ENCODE measurements around the gene MGLL.
"Not testable (repeated sequence)": the region's sequence is repeated elsewhere in the genome, so short reads cannot be mapped to it uniquely, and the experiment has no call there.

MGLL gene

DNA sequence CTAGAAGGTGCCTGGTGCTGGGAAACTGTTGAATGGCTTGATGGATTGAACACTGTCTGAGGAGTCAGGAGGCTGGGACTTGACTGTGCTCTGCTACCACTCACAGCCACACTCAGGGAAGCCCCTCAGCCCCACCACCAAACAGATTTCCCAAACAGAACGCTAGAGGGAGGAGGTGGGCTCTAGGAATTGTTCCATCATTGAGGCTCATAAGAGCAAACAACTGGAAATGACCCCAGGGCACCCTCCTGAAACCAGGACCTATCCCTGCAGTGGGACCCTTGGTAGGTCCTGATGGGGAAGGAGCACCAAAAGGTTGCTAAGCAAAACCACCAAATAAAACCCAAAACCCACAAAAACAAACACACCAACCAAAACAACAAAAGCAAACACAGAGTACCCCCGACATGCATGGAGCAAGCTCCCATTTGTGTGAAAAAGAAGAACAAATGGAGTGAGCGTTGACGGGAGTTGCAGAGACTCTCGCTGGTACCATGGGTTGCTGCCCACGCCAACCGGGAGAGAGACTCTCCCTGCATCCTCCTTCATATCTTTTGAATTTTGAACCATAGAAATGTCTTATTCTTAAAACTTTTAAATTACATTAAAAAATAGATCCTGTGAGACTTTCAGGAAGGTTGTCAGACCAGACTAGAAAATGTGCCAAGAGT lies 103.9 kb downstream of the MGLL start:
- no peak for DNase-seq

DNA sequence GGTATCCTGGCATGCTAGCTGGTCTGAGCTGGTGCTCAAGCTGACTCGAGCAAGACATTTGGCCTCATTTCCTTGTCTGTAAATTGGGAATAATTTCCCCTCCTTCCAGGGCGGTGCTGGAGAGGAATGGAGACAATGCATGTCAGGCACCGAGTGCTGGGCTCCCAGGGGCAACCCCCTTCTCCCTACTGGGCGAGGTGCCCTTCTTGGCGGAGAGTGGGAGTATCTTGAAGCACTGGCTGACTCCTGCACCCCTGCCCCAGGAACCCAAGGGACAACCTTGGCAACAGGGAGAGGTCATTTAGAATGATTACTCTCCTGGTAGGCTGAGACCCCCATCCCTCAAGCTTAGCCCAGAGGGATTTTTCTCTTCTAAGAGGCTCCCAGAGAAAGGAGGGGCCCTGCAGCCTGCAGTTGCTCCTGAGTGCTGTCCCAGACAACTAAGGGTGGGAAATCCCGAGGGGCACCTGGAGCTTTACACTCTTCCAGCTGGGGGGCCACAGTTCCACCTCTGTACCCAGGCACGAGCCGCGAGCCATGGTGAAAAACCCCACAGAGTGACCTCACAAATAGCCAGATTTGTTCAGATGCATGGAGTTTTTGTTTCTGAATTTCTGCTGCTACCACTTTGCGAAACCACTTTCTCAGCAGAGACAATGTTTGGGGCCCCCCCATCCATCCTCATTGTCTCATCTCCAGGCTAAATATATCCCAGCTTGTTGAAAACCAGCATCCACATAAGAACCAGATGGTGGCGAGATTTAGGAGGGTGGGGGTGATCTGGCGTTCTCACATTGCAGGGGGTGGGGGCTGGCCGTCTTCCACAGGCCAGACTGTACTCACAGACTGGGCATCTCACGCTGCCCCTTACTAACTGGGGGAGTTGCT lies 104.7 kb downstream of the MGLL start:
- no peak for DNase-seq

DNA sequence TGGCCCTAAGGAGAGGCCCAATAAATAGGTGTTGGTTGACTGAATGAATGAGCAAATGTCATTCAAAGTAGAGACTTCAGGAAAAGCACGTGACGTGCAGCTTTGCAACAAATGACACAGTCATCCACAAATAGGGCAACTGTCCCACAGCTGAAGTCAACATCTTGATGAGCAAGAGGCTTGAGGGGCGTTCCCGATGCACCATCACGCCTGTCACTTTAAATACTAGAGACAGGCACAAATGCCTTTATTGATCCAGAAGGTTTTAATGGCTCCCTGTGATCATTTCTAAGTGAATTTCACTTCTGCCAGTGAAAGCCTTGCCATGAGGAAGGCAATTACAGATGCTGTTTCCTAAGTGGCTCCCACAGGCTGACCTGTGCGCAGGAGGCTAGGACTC lies 105.9 kb downstream of the MGLL start:
- DNase-seq: no peak

DNA sequence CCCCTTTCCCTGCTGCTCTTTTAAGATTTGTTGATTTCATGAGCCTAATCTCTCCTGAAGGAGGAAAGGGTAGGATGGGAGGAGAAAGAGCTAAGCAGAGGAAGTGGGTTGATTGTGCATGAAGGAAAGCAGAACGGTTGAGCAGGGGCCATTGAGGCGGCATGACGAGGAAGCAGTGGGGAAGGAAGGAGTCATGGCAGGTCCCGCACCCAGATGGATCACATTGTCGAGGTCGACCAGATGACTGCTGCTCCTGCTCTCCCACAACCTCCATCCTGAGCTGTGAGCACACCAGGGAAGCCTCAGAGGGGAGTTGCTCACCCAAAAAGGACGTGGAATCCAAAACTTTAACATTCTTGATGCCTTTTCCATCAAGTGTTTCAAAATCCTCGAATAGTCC lies 106.8 kb downstream of the MGLL start:
- no peak for DNase-seq

DNA sequence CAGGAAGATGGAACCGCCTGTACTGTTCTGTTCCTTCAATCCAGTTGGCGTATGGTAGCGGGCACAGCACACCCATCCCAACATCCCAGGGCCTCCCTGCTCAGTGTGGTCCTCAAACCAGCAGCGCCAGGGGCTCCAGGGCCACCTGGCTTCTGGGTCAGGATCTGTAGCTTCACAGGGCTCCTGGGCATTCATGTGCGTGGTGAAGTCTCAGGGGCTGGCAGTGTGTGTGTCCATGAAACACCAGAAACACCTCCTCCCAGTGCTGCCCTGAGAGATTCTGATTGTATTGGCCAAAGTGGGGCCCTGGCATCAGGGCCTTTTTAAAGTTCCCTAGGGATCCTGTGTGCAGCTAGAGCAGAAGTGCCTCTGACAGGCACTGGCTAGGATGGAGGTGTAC lies 107.4 kb downstream of the MGLL start:
- no peak for DNase-seq

DNA sequence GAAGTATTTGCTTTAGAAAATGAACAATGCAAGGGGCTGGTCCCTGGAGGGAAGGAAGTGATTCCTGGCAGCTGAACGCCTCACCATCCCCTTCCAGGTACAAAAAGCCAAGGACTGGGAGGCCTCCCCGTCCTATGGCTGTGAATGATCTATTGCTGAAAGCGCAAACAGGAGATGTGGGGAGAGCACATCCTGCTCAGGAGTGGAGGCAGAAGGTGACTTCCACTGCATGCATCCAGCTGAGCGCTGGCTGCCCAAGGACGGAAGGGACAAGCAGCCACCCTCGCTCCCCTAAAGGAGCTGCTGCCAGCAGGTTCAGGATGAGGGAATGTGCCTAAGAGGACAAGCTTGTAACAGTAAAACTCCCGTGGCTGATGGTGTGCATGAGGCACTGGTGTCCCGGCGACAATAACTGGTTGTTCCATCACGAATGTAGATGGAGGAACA lies 108.2 kb downstream of the MGLL start:
- peak; percentile 38 for DNase-seq

DNA sequence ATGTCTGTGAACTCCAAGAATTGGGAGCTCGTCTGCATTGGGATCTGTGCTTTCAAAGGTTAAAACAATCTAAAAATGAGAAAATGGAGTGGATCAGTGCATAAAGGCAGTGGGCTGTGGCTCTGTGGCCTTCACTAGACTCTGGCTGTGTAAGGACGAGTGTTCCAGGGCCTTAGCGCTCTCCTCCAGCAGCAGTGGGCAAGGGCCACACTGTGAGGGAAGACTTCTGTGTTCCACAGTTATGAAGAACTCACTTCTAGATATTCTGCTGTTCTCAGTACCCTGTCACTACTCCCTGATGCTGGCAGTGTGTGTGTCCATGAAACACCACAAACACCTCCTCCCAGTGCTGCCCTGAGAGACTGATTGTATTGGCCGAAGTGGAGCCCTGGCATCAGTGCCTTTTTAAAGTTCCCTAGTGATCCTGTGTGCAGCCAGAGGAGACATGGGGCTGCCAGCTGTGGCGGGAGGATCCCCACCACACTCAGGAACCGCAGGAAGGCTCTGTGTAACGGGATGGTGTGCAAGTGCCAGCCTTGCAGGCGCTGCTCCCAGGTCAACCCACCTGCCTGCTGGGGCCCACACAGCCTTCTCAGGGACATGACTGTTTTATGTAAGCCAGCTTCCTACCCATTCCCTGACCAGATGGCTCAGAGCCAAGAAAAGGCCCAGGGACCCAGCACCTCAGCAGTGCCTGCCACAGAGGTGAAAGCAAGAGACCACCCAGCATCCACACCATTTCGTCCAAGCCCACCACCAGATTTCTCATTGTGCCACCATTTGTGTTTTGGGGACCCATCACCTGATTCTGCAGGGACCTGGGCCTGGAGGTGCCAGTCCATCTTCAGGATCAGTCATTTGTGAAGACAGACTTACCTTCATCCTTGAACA lies 109.2 kb downstream of the MGLL start:
- no peak for DNase-seq

DNA sequence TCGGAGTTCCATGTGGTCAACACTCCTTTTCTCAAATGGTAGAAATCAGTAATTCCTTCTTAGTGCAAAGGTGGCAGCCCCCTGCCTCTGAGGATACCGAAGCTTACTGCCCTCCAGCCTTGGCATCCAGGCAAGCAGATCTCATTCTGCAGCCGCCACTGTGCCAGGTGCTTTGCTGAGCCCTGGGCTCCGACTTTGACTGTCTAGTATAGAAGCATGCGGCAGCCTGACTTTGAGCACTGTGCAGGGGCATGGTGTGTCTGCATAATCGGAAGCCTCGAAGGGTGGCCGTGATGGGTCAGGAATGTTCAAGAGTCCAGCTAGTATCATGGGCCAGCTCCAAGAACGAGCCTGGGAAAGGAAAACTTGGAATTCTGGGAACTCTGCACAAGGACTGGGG lies 109.9 kb downstream of the MGLL start:
- no peak for DNase-seq

DNA sequence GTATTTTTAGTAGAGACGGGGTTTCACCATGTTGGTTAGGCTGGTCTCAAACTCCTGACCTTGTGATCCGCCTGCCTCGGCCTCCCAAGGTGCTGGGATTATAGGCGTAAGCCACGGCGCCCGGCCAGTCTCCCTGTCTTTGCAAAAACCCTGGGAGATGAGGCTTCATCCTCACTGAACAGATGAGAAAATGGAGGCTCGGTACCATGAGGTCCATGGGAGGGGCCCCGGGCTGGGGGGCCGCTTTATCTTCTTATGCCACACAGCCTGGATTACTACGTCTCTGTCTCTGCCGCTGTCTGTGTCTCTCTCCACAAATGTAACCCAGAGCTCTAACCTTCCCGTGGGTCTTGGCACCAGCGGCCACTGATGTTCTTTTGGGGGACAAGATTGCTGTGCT lies 110.4 kb downstream of the MGLL start:
- DNase-seq: no peak

DNA sequence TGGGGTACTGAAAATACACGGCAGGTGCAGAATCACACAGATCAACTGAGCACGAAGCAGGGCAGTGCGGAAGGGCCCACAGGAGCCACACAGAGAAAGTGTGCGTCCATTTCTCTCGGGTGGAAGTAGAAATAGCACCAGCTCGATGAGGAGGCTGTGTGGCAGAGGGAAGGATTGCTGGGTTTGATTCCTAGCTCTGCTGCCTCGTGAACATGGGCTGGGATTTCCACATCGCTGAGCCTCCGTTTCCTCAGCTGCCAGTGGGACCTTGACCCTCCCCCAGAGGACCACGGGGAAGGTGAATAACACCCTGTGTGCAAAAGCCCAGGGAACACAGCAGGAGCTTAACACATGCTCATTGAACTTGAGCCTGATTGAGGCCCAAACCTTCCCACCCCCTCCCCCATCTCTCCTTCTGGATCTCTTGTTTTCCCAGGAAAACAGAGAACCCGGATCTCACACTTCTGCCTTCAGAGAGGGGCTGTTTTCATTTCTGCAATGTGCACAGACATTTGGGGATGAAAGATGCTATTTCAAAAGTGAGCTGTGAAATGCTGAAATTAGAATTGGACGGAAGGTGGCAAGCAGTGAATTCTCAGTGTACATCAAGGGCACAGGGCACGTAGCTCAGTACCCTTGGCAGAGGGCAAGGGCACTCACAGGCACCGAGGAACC lies 111.2 kb downstream of the MGLL start:
- DNase-seq: no peak

DNA sequence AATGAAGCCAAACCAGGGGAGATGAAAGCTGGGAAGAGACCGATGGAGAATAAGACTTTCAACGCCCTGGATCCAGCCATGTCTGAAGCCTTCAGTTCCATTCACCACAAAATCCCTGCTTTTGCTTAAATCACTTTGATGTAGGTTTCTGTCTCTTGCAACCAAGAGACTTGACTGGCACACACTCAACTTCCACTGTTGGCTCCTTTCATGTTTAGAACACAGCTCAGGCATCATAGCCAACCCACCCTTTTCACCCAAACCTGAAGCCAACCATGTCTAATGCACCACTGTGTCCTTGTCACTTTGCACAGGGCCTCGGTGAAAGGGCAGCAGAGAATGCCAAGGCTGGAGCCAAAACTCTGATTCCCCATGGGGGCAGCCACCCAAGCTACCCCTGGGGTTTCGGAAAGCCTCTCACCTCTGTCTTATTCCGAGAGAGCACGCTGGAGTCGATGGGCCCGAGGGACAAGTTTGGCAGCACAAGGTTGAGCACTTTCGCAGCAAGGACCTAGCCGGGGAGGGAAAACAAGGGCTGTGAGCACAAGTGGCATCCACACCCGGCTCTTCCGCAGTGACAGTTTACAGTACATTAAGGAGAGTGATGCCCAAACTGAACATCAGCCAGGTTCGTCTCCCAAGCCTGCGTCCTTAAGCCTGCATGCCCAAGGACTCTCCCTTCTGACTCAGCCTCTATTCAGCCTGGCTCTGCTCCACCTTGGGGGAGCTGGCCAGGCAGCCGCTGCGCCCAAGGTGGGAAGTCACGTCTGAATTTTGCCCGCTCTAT lies 112.0 kb downstream of the MGLL start:
- no peak for DNase-seq

DNA sequence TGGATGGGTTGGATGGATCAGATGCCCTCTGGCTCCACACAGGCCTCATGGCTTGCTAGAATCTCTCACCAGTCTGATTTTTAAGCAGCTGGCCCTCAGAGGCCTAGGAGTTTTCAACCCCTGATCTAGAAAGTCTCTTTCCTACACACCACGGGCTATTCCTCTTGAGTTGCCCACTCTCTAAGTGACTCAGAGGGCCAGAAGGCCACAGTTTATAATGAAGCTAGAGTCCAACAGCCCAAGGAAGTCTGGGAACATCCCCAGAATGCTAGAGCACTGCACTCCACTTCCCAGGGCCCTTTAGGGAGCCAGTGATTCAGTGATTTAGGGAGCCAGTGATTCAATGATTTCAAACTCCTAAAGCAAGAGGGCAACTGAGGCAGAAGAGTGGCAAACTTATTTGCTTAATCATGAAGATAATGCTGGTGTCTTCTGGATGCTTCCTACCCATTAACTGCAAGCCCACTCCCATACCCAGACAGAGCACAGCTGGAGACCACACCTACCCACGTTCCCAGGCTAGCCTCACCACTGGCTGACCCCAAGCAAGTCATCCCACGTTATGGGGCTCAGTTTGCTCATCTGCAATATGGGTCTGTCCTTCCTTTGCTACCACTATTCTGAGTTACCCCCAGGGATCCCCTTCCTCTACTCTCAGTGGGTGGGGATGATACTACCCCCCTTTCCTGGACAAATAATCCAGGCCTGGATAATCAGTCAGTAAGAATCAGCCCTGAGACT lies 112.8 kb downstream of the MGLL start:
- DNase-seq: no peak

DNA sequence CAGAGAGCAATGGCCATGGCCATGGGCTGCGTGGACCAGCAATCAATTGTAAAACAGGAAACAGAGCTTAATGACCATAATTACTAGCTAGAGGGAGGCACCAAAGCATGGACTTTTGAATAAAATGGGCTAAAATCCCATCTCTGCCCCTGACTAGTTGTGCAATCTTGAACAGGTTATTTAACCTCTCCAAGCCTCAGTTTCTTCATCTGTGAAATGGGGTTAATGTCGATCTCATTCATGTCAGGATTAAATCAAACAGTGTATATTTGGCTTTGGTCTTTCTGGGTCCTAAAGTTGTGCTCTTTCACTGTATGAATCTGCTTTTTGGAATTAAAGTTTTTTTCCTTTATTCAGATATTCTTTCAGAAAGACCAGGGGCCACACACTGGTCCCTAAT lies 113.5 kb downstream of the MGLL start:
- DNase-seq: no peak

DNA sequence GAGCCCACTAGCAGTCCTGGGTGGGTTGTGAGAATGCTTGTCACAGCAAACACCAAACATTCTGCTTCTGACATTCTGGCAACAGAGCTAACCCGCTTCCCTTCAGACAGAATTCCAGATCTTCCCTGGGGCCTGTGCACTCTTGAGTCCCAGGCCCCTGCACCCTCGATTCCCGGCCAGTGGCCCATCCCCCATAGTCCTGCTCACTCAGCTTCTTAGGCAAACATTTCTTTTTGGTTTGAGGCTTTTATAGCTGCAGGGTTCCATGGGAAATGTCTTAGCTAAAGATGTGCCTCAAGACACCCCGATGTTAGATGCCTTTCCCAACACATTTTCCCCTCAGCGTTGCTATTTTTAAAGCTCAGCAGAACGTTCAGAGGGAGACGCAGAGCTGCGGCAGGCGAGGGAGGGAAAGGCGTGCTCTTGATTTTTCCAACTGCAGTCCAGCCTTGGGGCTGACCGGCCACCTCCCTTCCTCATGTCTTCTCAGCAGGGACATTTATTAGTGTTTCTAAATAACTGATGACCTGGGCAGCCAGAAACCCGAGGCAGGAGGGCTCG lies 114.4 kb downstream of the MGLL start:
- no peak for DNase-seq

DNA sequence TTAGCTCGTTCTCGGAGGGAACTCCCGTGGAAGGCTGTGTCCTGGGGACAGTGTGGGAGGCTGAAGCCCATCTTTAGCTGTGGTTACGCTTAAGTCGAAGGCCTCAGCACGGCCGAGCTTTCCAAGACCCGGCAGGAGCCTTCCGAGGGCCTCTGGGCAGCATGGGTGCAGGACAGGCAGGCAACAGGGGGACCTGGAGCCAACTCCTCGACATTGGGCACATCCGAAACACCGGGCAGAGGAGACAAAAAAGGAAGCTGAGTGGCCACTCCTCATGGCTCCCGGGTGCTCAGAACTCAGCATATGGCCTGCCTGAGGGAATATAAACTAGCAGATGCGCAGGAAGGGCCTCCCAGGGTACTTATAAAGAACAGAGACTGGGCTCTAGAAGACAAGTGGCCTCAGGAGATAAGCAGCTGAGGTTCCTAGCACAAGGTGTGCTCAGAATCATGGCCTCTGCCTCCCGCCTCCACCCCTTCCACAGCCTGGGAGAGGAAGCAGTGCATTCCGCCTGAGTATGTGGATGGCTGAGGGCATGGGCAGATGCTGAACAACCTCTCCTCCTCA lies 115.4 kb downstream of the MGLL start:
- DNase-seq: no peak

DNA sequence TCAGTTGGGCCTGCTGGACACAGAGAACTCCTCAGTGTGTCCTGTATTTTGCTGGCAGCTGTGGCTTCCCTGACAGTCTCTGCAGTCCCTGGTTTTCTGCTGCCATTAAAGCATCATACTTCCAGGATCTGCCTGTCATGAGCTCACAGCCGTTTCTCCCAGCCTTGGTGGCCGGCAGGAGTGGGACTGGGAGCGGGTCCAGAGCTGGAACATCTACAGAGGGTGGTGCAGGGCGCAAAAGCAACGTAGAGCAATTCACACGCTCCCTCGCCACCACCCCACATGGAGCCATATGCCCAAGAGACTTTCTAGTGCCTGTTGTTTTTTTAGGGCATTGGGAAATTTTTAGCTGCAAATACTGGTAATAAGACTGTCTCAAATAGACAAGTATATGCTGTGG lies 116.0 kb downstream of the MGLL start:
- no peak for DNase-seq

DNA sequence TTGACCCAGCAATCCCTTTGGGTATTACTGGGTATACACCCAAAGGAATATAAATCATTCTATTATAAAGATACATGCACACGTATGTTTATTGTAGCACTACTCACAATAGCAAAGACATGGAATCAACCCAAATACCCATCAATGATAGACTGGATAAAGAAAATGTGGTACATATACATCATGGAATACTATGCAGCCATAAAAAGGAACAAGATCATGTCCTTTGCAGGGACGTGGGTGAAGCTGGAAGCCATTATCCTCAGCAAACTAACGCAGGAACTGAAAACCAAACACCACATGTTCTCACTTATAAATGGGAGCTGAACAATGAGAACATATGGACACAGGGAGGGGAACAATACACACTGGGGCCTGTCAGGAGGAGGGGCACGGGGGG lies 117.5 kb downstream of the MGLL start:
- not testable (repeated sequence) for DNase-seq

DNA sequence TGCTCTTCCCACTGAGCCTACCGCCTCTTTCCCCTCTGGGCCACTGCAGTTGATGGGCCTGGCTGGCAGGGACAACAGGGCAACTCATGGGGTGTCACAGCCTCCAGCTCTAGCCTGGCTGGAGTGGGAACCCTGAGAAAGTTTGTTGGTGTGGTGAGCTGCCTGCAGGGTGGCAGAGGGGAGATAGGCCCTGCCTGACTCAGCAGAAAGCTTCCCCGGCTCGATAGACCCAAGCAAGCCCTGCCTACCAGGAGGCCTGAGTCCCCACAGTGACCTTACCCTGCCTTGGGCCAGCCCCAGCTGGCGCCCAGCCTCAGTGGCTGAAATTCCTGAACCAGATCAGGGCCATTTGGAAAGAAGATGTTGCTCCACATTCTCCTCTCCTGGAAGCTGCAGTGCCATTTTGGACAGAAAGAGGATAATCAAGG lies 120.2 kb downstream of the MGLL start:
- DNase-seq: no peak

DNA sequence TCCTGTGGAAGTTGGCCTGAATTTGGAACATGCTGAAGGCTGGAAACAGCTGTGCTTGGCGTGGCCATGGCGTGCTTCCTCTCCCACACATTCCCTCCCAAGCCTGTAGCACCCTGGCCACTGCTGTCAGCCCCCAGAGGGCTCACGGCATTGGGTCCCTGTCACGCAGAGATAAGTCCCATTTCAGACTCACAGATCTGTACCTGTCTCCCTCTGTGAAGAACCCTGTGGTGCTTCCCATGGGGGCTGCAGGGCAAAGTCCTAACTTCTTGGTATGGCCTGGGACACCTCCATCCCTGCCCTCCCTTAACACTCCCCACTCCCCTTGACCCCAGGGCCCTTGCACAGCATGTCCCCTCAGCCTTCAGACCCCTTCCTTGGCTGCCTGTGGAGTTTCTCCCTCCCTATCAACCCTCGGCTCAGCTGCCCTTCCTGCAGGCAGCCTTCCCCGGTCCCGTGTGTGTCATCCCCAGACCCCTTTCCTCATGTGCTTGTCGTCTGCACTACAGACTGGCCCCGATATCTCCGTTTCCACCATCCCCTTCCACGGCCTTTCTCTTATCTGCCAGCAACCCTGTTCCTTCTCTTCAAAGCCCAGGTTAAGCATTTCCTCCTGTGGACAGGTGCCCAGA lies 120.9 kb downstream of the MGLL start:
- DNase-seq: no peak

DNA sequence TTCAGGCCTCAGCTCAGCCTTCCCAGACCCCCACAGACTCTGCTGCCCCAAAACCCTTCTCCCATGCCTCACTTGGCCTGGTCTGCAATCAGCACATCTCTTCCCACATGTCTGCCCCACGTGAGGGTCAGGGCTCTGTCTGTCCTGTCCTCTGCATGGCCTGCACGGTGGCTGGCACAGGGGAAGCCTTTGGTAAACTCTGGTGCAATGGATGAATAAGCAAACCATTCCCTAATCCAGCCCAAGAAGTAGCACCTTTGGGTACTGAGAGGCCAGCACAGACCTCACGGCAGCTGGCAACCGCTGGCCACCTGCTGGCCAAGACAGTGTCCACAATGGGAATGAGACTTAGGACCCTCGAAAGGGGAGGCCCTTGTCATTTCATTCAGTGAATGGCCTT lies 121.9 kb downstream of the MGLL start:
- no peak for DNase-seq

All from NCI-H187 treated with DMSO at 0.1 percent for 48 hours (cell line).